ENCODE data around the gene CERT1. TPM values are rescaled to one million over a fixed set of nuclear protein-coding genes. Genes with fewer than 3 reads are reported as not detected.

CERT1 gene
- total RNA-seq, 1 experiment from 2014 or later, result 17.6 TPM

- Histone ChIP-seq H3F3A (ENCODE audit: insufficient read depth, low read depth) (peaks cover 6% of the 10 kb centered on the region), H3K9me2 (ENCODE audit: insufficient read depth) (no peaks in the 10 kb centered on the region), H3K4me3 (no peak overlapping the region), H3K79me2 (ENCODE audit: low read depth) (no peaks in the 10 kb centered on the region), H3K36me3 (ENCODE audit: low read depth) (no peaks in the 10 kb centered on the region), H3K27ac (no peak overlapping the region), H3K4me1 (replicated peaks; ENCODE audit: insufficient read depth) (peaks cover 12% of the 10 kb centered on the region), H3K9me3 (ENCODE audit: insufficient read depth, low read depth) (no peaks in the 10 kb centered on the region), H2AFZ (no peak overlapping the region), H3K27me3 (ENCODE audit: insufficient read depth, low read depth) (no peaks in the 10 kb centered on the region), H3K4me2 (no peak overlapping the region), H4K20me1 (ENCODE audit: insufficient read depth) (no peaks in the 10 kb centered on the region)
- POLR2A ChIA-PET (ENCODE audit: unreplicated experiment), result no interaction called here
- CTCF ChIA-PET, result interaction anchor here (0.7 kb wide), 1 partner anchor 53 kb away, joined by 5 read pairs; no protein-coding TSS in a partner anchor
- TF ChIP-seq EZH2 (IDR thresholded peaks at IDR 0.05; ENCODE audit: low read depth), result no peak
- DNase-seq, result no peak
- BruUV-seq (replicated peaks), result no TSS peak
- intact Hi-C loops (cut with micrococcal nuclease; ENCODE audit: unreplicated experiment), result loop anchor here (10.0 kb wide), 1 partner anchor 657 kb away; no protein-coding TSS in a partner anchor
Measured at GRCh38 chr5:75331095-75332090, 180.0 kb downstream of the CERT1 start.

GRCh38 chr5:75330404-75330803 lies 181.0 kb downstream of the CERT1 start:
- no peaks in the 10 kb centered on the region for H3K9me2 ChIP-seq (ENCODE audit: insufficient read depth)
- H2AFZ ChIP-seq, result no peak overlapping the region
- H3K36me3 ChIP-seq (ENCODE audit: low read depth), result no peaks in the 10 kb centered on the region
- no peak overlapping the region for H3K4me2 ChIP-seq
- no peaks in the 10 kb centered on the region for H3K79me2 ChIP-seq (ENCODE audit: low read depth)
- POLR2A ChIA-PET (ENCODE audit: unreplicated experiment), result interaction anchor here (0.6 kb wide), 1 partner anchor 22 kb away, joined by 6 read pairs; no protein-coding TSS in a partner anchor
- no TSS peak for BruUV-seq (replicated peaks)
- no peaks in the 10 kb centered on the region; the same call in 1 of the 2 replicates for H3F3A ChIP-seq (ENCODE audit: insufficient read depth, low read depth)
- H4K20me1 ChIP-seq (ENCODE audit: insufficient read depth), result no peaks in the 10 kb centered on the region
- DNase-seq, result no peak
- intact Hi-C loops (cut with micrococcal nuclease; ENCODE audit: unreplicated experiment), result loop anchor here (10.0 kb wide), 1 partner anchor 656 kb away; no protein-coding TSS in a partner anchor
- H3K27me3 ChIP-seq (ENCODE audit: insufficient read depth, low read depth), result no peaks in the 10 kb centered on the region
- no peaks in the 10 kb centered on the region for H3K9me3 ChIP-seq (ENCODE audit: insufficient read depth, low read depth)
- no peak overlapping the region for H3K27ac ChIP-seq
- H3K4me3 ChIP-seq, result no peak overlapping the region
- TF ChIP-seq EZH2 (IDR thresholded peaks at IDR 0.05; ENCODE audit: low read depth) (no peak), CTCF (conservative IDR thresholded peaks at IDR 0.05) (no peak)
- CTCF ChIA-PET, result no interaction called here
- peaks cover 5% of the 10 kb centered on the region for H3K4me1 ChIP-seq (replicated peaks; ENCODE audit: insufficient read depth)

Other genes with a start within 250 kb of the CERT1 start
- 55.0 and 86.8 TPM in 2 replicates for gene HMGCR, start 174.4 kb downstream of the CERT1 start, total RNA-seq (2021)
- gene POLK, start 262 bp upstream of the CERT1 start, total RNA-seq (2021), result 19.2 and 20.9 TPM in 2 replicates
- gene ANKDD1B, start 99.8 kb upstream of the CERT1 start, total RNA-seq (2021), result 0.20 and 0.31 TPM in 2 replicates
- gene POC5, start 205.8 kb upstream of the CERT1 start, total RNA-seq (2021), result 11.2 and 13.1 TPM in 2 replicates

Data from PC-9 (cell line).